ENCODE measurements around the gene SELENOO. TPM values are rescaled to one million over a fixed set of nuclear protein-coding genes. Genes with fewer than 3 reads are reported as not detected.

Gene SELENOO
- total and polyA plus RNA-seq, 2 of the 13 experiments (the other 11 are each of a cell fraction or from before 2014, with no cell fraction given): 14.4 to 19.0 TPM

- TF ChIP-seq STAT5B (CRISPR knock-in tag; IDR thresholded peaks at IDR 0.05): 0 out of 2 replicates have a peak, but pooled peaks have one; percentile 55
- TF ChIP-seq, protein P1, sequence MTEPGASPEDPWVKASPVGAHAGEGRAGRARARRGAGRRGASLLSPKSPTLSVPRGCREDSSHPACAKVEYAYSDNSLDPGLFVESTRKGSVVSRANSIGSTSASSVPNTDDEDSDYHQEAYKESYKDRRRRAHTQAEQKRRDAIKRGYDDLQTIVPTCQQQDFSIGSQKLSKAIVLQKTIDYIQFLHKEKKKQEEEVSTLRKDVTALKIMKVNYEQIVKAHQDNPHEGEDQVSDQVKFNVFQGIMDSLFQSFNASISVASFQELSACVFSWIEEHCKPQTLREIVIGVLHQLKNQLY (CRISPR knock-in tag; IDR thresholded peaks at IDR 0.05): peak; percentile 78; the same call in 1 of the 2 replicates
- TF ChIP-seq, protein P2, sequence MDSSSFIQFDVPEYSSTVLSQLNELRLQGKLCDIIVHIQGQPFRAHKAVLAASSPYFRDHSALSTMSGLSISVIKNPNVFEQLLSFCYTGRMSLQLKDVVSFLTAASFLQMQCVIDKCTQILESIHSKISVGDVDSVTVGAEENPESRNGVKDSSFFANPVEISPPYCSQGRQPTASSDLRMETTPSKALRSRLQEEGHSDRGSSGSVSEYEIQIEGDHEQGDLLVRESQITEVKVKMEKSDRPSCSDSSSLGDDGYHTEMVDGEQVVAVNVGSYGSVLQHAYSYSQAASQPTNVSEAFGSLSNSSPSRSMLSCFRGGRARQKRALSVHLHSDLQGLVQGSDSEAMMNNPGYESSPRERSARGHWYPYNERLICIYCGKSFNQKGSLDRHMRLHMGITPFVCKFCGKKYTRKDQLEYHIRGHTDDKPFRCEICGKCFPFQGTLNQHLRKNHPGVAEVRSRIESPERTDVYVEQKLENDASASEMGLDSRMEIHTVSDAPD (CRISPR knock-in tag; IDR thresholded peaks at IDR 0.05): 0 out of 2 replicates have a peak, but pooled peaks have one; percentile 16
- TF ChIP-seq FOXC1 (CRISPR knock-in tag; IDR thresholded peaks at IDR 0.05; ENCODE audit: borderline replicate concordance): no peak
- TF ChIP-seq NFYB (CRISPR knock-in tag; IDR thresholded peaks at IDR 0.05): peak; percentile 81
- TF ChIP-seq IRF1 (CRISPR knock-in tag; IDR thresholded peaks at IDR 0.05; ENCODE audit: low read depth): 0 out of 2 replicates have a peak, but pooled peaks have one; percentile 52
- TF ChIP-seq, protein P3, sequence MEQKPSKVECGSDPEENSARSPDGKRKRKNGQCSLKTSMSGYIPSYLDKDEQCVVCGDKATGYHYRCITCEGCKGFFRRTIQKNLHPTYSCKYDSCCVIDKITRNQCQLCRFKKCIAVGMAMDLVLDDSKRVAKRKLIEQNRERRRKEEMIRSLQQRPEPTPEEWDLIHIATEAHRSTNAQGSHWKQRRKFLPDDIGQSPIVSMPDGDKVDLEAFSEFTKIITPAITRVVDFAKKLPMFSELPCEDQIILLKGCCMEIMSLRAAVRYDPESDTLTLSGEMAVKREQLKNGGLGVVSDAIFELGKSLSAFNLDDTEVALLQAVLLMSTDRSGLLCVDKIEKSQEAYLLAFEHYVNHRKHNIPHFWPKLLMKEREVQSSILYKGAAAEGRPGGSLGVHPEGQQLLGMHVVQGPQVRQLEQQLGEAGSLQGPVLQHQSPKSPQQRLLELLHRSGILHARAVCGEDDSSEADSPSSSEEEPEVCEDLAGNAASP (CRISPR knock-in tag; IDR thresholded peaks at IDR 0.05; ENCODE audit: borderline replicate concordance): peak; percentile 71
- peak; percentile 80 for TF ChIP-seq FOXM1 (CRISPR knock-in tag; IDR thresholded peaks at IDR 0.05)
- TF ChIP-seq, protein P4, sequence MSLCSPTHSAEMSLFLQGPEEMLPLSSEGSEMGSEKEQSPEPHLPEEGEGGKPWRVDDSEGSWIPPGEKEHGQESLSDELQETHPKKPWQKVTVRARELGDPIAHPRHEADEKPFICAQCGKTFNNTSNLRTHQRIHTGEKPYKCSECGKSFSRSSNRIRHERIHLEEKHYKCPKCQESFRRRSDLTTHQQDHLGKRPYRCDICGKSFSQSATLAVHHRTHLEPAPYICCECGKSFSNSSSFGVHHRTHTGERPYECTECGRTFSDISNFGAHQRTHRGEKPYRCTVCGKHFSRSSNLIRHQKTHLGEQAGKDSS (CRISPR knock-in tag; IDR thresholded peaks at IDR 0.05; ENCODE audit: borderline replicate concordance, low read depth): peak; percentile 90
- TF ChIP-seq BCL3 (CRISPR knock-in tag; IDR thresholded peaks at IDR 0.05): peak; percentile 95
- TF ChIP-seq DRAP1 (CRISPR knock-in tag; IDR thresholded peaks at IDR 0.05): peak; percentile 49; the same call in 1 of the 2 replicates
- no peak for TF ChIP-seq ATF7 (IDR thresholded peaks at IDR 0.05)
- peak; percentile 56; the same call in 1 of the 2 replicates for TF ChIP-seq ATF7 (CRISPR knock-in tag; IDR thresholded peaks at IDR 0.05)
- TF ChIP-seq ZNF510 (CRISPR knock-in tag; IDR thresholded peaks at IDR 0.05; ENCODE audit: low read depth): peak; percentile 81; the same call in 1 of the 2 replicates
- peak; percentile 38; the same call in 1 of the 2 replicates for TF ChIP-seq SP5 (CRISPR knock-in tag; IDR thresholded peaks at IDR 0.05; ENCODE audit: borderline replicate concordance, low read depth)
- TF ChIP-seq PATZ1 (CRISPR knock-in tag; IDR thresholded peaks at IDR 0.05): peak; percentile 24; the same call in 1 of the 2 replicates
- TF ChIP-seq ZNF274 (CRISPR knock-in tag; IDR thresholded peaks at IDR 0.05): peak; percentile 71; the same call in 1 of the 2 replicates
- TF ChIP-seq KDM6A (CRISPR knock-in tag; IDR thresholded peaks at IDR 0.05; ENCODE audit: low read depth): no peak
These were observed 43.8 kb downstream of the SELENOO start, which contains the start of gene TUBGCP6 (continued) for GRCh38 chr22:50244420-50245213.

Data from HepG2 (cell line).